GM19238 (cell line): ENCODE measurements around the gene DNAJC10.
"Not testable (repeated sequence)": the region's sequence is repeated elsewhere in the genome, so short reads cannot be mapped to it uniquely, and the experiment has no call there.

Experiments used
- DNase-seq: peaks from one replicate; pipeline ENCODE4 v3.0.0; 2011; ENCODE audit warnings: low spot score; ENCODE audit not compliant: insufficient read length

The DNAJC10 gene

GRCh38 chr2:182719116-182719515 is 3.1 kb downstream of the DNAJC10 start:
- DNase-seq: not testable (repeated sequence)

GRCh38 chr2:182724656-182725055 is 8.6 kb downstream of the DNAJC10 start:
- DNase-seq: no peak

- no peak for DNase-seq
Observed at GRCh38 chr2:182726473-182726872, 10.4 kb downstream of the DNAJC10 start.

- no peak for DNase-seq
Observed at GRCh38 chr2:182728014-182728413, 12.0 kb downstream of the DNAJC10 start.

- no peak for DNase-seq
Observed at GRCh38 chr2:182729710-182730339, 13.8 kb downstream of the DNAJC10 start.

- DNase-seq: no peak
Observed at GRCh38 chr2:182730486-182730885, 14.4 kb downstream of the DNAJC10 start.

- DNase-seq: no peak
Observed at GRCh38 chr2:182732736-182733135, 16.7 kb downstream of the DNAJC10 start.

GRCh38 chr2:182733572-182733971 is 17.5 kb downstream of the DNAJC10 start:
- no peak for DNase-seq

- not testable (repeated sequence) for DNase-seq
Observed at GRCh38 chr2:182736856-182737255, 20.8 kb downstream of the DNAJC10 start.

GRCh38 chr2:182740701-182741100 is 24.6 kb downstream of the DNAJC10 start:
- DNase-seq: no peak

GRCh38 chr2:182741620-182742019 is 25.6 kb downstream of the DNAJC10 start:
- DNase-seq: no peak

- no peak for DNase-seq
Observed at GRCh38 chr2:182744490-182744889, 28.4 kb downstream of the DNAJC10 start.

GRCh38 chr2:182745061-182745460 is 29.0 kb downstream of the DNAJC10 start:
- no peak for DNase-seq

- DNase-seq: not testable (repeated sequence)
Observed at GRCh38 chr2:182745894-182746293, 29.8 kb downstream of the DNAJC10 start.

- DNase-seq: no peak
Observed at GRCh38 chr2:182754231-182754630, 38.2 kb downstream of the DNAJC10 start.

GRCh38 chr2:182758379-182758778 is 42.3 kb downstream of the DNAJC10 start:
- no peak for DNase-seq

GRCh38 chr2:182761903-182762302 is 45.8 kb downstream of the DNAJC10 start:
- no peak for DNase-seq

- peak; percentile 4 for DNase-seq
Observed at GRCh38 chr2:182763311-182763912, 47.4 kb downstream of the DNAJC10 start.

GRCh38 chr2:182766626-182767025 is 50.6 kb downstream of the DNAJC10 start:
- no peak for DNase-seq

- no peak for DNase-seq
Observed at GRCh38 chr2:182767578-182767977, 51.5 kb downstream of the DNAJC10 start.

GRCh38 chr2:182768950-182769349 is 52.9 kb downstream of the DNAJC10 start:
- not testable (repeated sequence) for DNase-seq

GRCh38 chr2:182779323-182779722 is 63.3 kb downstream of the DNAJC10 start:
- DNase-seq: no peak

- DNase-seq: not testable (repeated sequence)
Observed at GRCh38 chr2:182781099-182781498, 65.0 kb downstream of the DNAJC10 start.
